ENCODE results near the gene GPR141.

Gene GPR141

GRCh38 chr7:37643876-37644275, 39.7 kb upstream of the GPR141 start:
- no peak for DNase-seq
- H3K4me1 ChIP-seq (ENCODE audit: insufficient read depth, low read length) = no peaks in the 10 kb centered on the region
- H3K27me3 ChIP-seq (ENCODE audit: insufficient read depth, low read length, poor library complexity) = peaks cover 3% of the 10 kb centered on the region
- no peaks in the 10 kb centered on the region for H4K20me1 ChIP-seq (ENCODE audit: insufficient read depth, low read length)
- H3K9ac ChIP-seq (ENCODE audit: low read depth, low read length) = no peak overlapping the region
- no peak overlapping the region for H2AFZ ChIP-seq (ENCODE audit: low read depth, low read length)
- no peak overlapping the region for H3K27ac ChIP-seq (ENCODE audit: low read length)
- H3K4me3 ChIP-seq (ENCODE audit: low read depth in 1 of 2, low read length in 2 of 2) = no peak overlapping the region
- H3K36me3 ChIP-seq (ENCODE audit: insufficient read depth, low read length) = no peaks in the 10 kb centered on the region
- no peak for ATAC-seq (ENCODE audit: insufficient read depth, low read depth)
- no peaks in the 10 kb centered on the region for H3K9me3 ChIP-seq (ENCODE audit: insufficient read depth, low read length, severe bottlenecking)
- TF ChIP-seq CTCF (IDR thresholded peaks at IDR 0.05; ENCODE audit: borderline replicate concordance, extremely low read depth, low read length, poor library complexity, severe bottlenecking) (no peak), EZH2 (IDR thresholded peaks at IDR 0.05; ENCODE audit: borderline replicate concordance, low read depth, low read length, severe bottlenecking) (no peak)
- no peak overlapping the region for H3K4me2 ChIP-seq (ENCODE audit: insufficient read depth, low read length)
- H3K79me2 ChIP-seq (ENCODE audit: insufficient read depth, low read length) = no peaks in the 10 kb centered on the region

GRCh38 chr7:37645282-37646050, 38.1 kb upstream of the GPR141 start:
- H4K20me1 ChIP-seq (ENCODE audit: insufficient read depth, low read length) = no peaks in the 10 kb centered on the region
- TF ChIP-seq EZH2 (IDR thresholded peaks at IDR 0.05; ENCODE audit: borderline replicate concordance, low read depth, low read length, severe bottlenecking) = no peak
- TF ChIP-seq CTCF (IDR thresholded peaks at IDR 0.05; ENCODE audit: borderline replicate concordance, extremely low read depth, low read length, poor library complexity, severe bottlenecking) = no peak
- no peaks in the 10 kb centered on the region for H3K4me1 ChIP-seq (ENCODE audit: insufficient read depth, low read length)
- peaks cover 3% of the 10 kb centered on the region for H3K27me3 ChIP-seq (ENCODE audit: insufficient read depth, low read length, poor library complexity)
- DNase-seq = no peak
- H3K9ac ChIP-seq (ENCODE audit: low read depth, low read length) = no peak overlapping the region
- H3K79me2 ChIP-seq (ENCODE audit: insufficient read depth, low read length) = no peaks in the 10 kb centered on the region
- ATAC-seq (ENCODE audit: insufficient read depth, low read depth) = no peak
- no peaks in the 10 kb centered on the region for H3K36me3 ChIP-seq (ENCODE audit: insufficient read depth, low read length)
- no peak overlapping the region for H2AFZ ChIP-seq (ENCODE audit: low read depth, low read length)
- no peaks in the 10 kb centered on the region for H3K9me3 ChIP-seq (ENCODE audit: insufficient read depth, low read length, severe bottlenecking)
- no peak overlapping the region for H3K4me3 ChIP-seq (ENCODE audit: low read depth in 1 of 2, low read length in 2 of 2)
- no peak overlapping the region for H3K27ac ChIP-seq (ENCODE audit: low read length)
- no peak overlapping the region for H3K4me2 ChIP-seq (ENCODE audit: insufficient read depth, low read length)

GRCh38 chr7:37656913-37657530, 26.5 kb upstream of the GPR141 start:
- no peak overlapping the region for H3K4me3 ChIP-seq (ENCODE audit: low read depth in 1 of 2, low read length in 2 of 2)
- DNase-seq (no peak), ATAC-seq (ENCODE audit: insufficient read depth, low read depth) (no peak)
- TF ChIP-seq EZH2 (IDR thresholded peaks at IDR 0.05; ENCODE audit: borderline replicate concordance, low read depth, low read length, severe bottlenecking) (no peak), CTCF (IDR thresholded peaks at IDR 0.05; ENCODE audit: borderline replicate concordance, extremely low read depth, low read length, poor library complexity, severe bottlenecking) (no peak)
- H2AFZ ChIP-seq (ENCODE audit: low read depth, low read length) = no peak overlapping the region
- H3K79me2 ChIP-seq (ENCODE audit: insufficient read depth, low read length) = no peaks in the 10 kb centered on the region
- no peaks in the 10 kb centered on the region for H4K20me1 ChIP-seq (ENCODE audit: insufficient read depth, low read length)
- no peak overlapping the region for H3K27ac ChIP-seq (ENCODE audit: low read length)
- no peaks in the 10 kb centered on the region for H3K27me3 ChIP-seq (ENCODE audit: insufficient read depth, low read length, poor library complexity)
- no peaks in the 10 kb centered on the region for H3K36me3 ChIP-seq (ENCODE audit: insufficient read depth, low read length)
- no peak overlapping the region for H3K9ac ChIP-seq (ENCODE audit: low read depth, low read length)
- no peaks in the 10 kb centered on the region for H3K4me1 ChIP-seq (ENCODE audit: insufficient read depth, low read length)
- H3K9me3 ChIP-seq (ENCODE audit: insufficient read depth, low read length, severe bottlenecking) = no peaks in the 10 kb centered on the region
- H3K4me2 ChIP-seq (ENCODE audit: insufficient read depth, low read length) = no peak overlapping the region

Data from DND-41 (cell line).